Activated CD8-positive, alpha-beta T cell treated with anti-CD3 and anti-CD28 coated beads for 36 hours (primary cell): ENCODE data around the gene ATG2B. TPM values are rescaled to one million over a fixed set of nuclear protein-coding genes. Genes with fewer than 3 reads are reported as not detected.

Source experiments
- ATAC-seq: fragments of 200-7000 bp; cut with Tn5 transposase; one replicate; pipeline ENCODE4 v1.10.0; 2021; ENCODE audit warnings: mild to moderate bottlenecking, moderate library complexity
- CTCF ChIA-PET: fragments of 350-600 bp; sonication (Branson Sonifier 250); formaldehyde crosslinking; loops from one replicate; lab custom pipeline; 2021; ENCODE audit warnings: antibody characterized with exemption; lab: Charles Lee
- POLR2A ChIA-PET: fragments of 350-600 bp; sonication (Branson Sonifier 250); formaldehyde crosslinking; loops from one replicate; lab custom pipeline; 2021; ENCODE audit warnings: antibody characterized with exemption; lab: Charles Lee
- DNase-seq: peaks from one replicate; pipeline ENCODE4 v3.0.0-alpha.2; 2020
- H3K27ac Mint-ChIP-seq: one replicate; pipeline ENCODE4 v1.8.0; 2021; ENCODE audit warnings: mild to moderate bottlenecking, mixed read lengths
- H3K27me3 Mint-ChIP-seq: one replicate; pipeline ENCODE4 v1.8.0; 2021; ENCODE audit warnings: mixed read lengths
- H3K36me3 Mint-ChIP-seq: one replicate; pipeline ENCODE4 v1.8.0; 2021; ENCODE audit warnings: low read depth, mixed read lengths
- H3K4me1 Mint-ChIP-seq: one replicate; pipeline ENCODE4 v1.8.0; 2021; ENCODE audit warnings: low read depth, mixed read lengths
- H3K4me3 Mint-ChIP-seq: one replicate; pipeline ENCODE4 v1.8.0; 2021; ENCODE audit warnings: mild to moderate bottlenecking, moderate library complexity, mixed read lengths
- H3K9me3 Mint-ChIP-seq: one replicate; pipeline ENCODE4 v1.8.0; 2021; ENCODE audit warnings: mixed read lengths
- CTCF ChIP-seq: fragments of 200-600 bp; IDR thresholded peaks from one replicate; pipeline ENCODE4 v1.8.0; 2022; ENCODE audit warnings: antibody characterized with exemption, mild to moderate bottlenecking
- intact Hi-C: fragments of 100-400 bp; cut with micrococcal nuclease; formaldehyde crosslinking; loops from one replicate; pipeline ENCODE4 v1.10.0; 2022
- total RNA-seq, 2 experiments: library from RNA; stranded (reverse); gene quantifications; one replicate each; pipeline ENCODE4 v1.2.3, GENCODE V29; 2021

The ATG2B gene
- 10 to 100 TPM; 12.9 to 13.3 TPM for total RNA-seq

- ATAC-seq (peak; percentile 81), DNase-seq (peak; percentile 96)
- ChIA-PET POLR2A (interaction anchor here (1.0 to 1.3 kb wide), 3 partner anchors 16 to 140 kb away, joined by 3 to 12 read pairs (median 3); partner anchors contain the start of gene AK7), CTCF (no interaction called here)
- Mint-ChIP-seq H3K4me1 (peaks cover 49% of the 10 kb centered on the region), H3K36me3 (peaks cover 7% of the 10 kb centered on the region), H3K27ac (peak within 1 kb of the TSS; percentile 91), H3K9me3 (no peaks in the 10 kb centered on the region), H3K4me3 (peak within 1 kb of the TSS; percentile 88), H3K27me3 (no peaks in the 10 kb centered on the region)
- intact Hi-C loops = loop anchor here (2.0 to 5.0 kb wide), 2 partner anchors 30 to 139 kb away; partner anchors contain the start of genes AK7 and PAPOLA
- TF ChIP-seq CTCF = no peak
These were observed at the start of gene ATG2B, which contains the start of gene GSKIP for GRCh38 chr14:96362965-96363750. Gene ATG2B, minus strand, starts transcription at chr14:96363341. Its CDS starts 365 bp downstream, at chr14:96362976. Gene GSKIP, plus strand, starts transcription at chr14:96363526. Its CDS starts 18,722 bp downstream, at chr14:96382248.

GRCh38 chr14:96410119-96410518 lies 47.0 kb upstream of the ATG2B start:
- intact Hi-C loops = no loop called here
- DNase-seq = no peak
- H3K27ac Mint-ChIP-seq = no peak overlapping the region
- CTCF ChIA-PET = interaction anchor here (1.8 kb wide), 1 partner anchor 11 kb away, joined by 3 read pairs; no protein-coding TSS in a partner anchor
- no peak for ATAC-seq
- no peak overlapping the region for H3K4me3 Mint-ChIP-seq
- no peaks in the 10 kb centered on the region for H3K36me3 Mint-ChIP-seq
- no peaks in the 10 kb centered on the region for H3K9me3 Mint-ChIP-seq
- POLR2A ChIA-PET = interaction anchor here (0.7 kb wide), 1 partner anchor 71 kb away, joined by 3 read pairs; no protein-coding TSS in a partner anchor
- no peaks in the 10 kb centered on the region for H3K4me1 Mint-ChIP-seq
- peaks cover 1% of the 10 kb centered on the region for H3K27me3 Mint-ChIP-seq
- no peak for TF ChIP-seq CTCF

- Mint-ChIP-seq H3K27me3 (peaks cover 1% of the 10 kb centered on the region), H3K4me1 (no peaks in the 10 kb centered on the region), H3K36me3 (no peaks in the 10 kb centered on the region), H3K9me3 (no peaks in the 10 kb centered on the region), H3K27ac (no peak overlapping the region), H3K4me3 (no peak overlapping the region)
- ATAC-seq (no peak), DNase-seq (no peak)
- TF ChIP-seq CTCF = no peak
- ChIA-PET POLR2A (no interaction called here), CTCF (no interaction called here)
- intact Hi-C loops = no loop called here
These were observed 46.6 kb upstream of the ATG2B start for GRCh38 chr14:96409701-96410100.

- H3K27me3 Mint-ChIP-seq = peaks cover 1% of the 10 kb centered on the region
- POLR2A ChIA-PET = no interaction called here
- intact Hi-C loops = no loop called here
- H3K4me3 Mint-ChIP-seq = no peak overlapping the region
- no peaks in the 10 kb centered on the region for H3K36me3 Mint-ChIP-seq
- no peaks in the 10 kb centered on the region for H3K9me3 Mint-ChIP-seq
- ATAC-seq (no peak), DNase-seq (no peak)
- no peak overlapping the region for H3K27ac Mint-ChIP-seq
- no peak for TF ChIP-seq CTCF
- CTCF ChIA-PET = interaction anchor here (1.2 kb wide), 1 partner anchor 16 kb away, joined by 3 read pairs; no protein-coding TSS in a partner anchor
- no peaks in the 10 kb centered on the region for H3K4me1 Mint-ChIP-seq
These were observed 45.5 kb upstream of the ATG2B start for GRCh38 chr14:96408608-96409007.
